OCI-LY3 (cell line): ENCODE results near the gene TMEM255A.

Source experiments
- CTCF ChIP-seq: fragments of 200-600, 300-600 bp; sonication (generic); IDR thresholded peaks from 2 replicates; pipeline ENCODE4 v1.5.1; 2014; ENCODE audit warnings: antibody characterized with exemption, low read length, low read depth
- EZH2phosphoT487 ChIP-seq: fragments of 200-600 bp; shearing (Covaris generic); IDR thresholded peaks from 2 replicates; pipeline ENCODE4 v1.6.1; 2018; ENCODE audit warnings: antibody characterized with exemption, mixed run types, low read depth

- TF ChIP-seq CTCF (peak; percentile 60), EZH2phosphoT487 (no peak)
Observed at GRCh38 chrX:120250522-120251271, 60.6 kb downstream of the TMEM255A start, which contains the start of gene ZBTB33.
